PC-3 (cell line): Measurements from ENCODE around the gene FUT1.

Source experiments
- CTCF ChIP-seq: fragments of 300-600 bp; sonication (generic); conservative IDR thresholded peaks from 2 replicates; pipeline ENCODE4 v1.5.1; 2017; ENCODE audit warnings: antibody characterized with exemption, low read depth, mild to moderate bottlenecking, low read length
- EZH2 ChIP-seq: fragments of 300-600 bp; sonication (generic); IDR thresholded peaks from one replicate; pipeline ENCODE4 v1.6.1; 2017; ENCODE audit warnings: antibody characterized with exemption, mild to moderate bottlenecking, low read length; ENCODE audit not compliant: unreplicated experiment
- EZH2phosphoT487 ChIP-seq: fragments of 300-600 bp; sonication (generic); IDR thresholded peaks from 2 replicates; pipeline ENCODE4 v1.6.1; 2018; ENCODE audit warnings: mild to moderate bottlenecking, antibody characterized with exemption, low read length, borderline replicate concordance

GRCh38 chr19:48711106-48711662 lies 41.3 kb downstream of the FUT1 start:
- TF ChIP-seq CTCF: no peak
- TF ChIP-seq EZH2: no peak
- no peak for TF ChIP-seq EZH2phosphoT487
